WTC11 (cell line): ENCODE data around the gene SNX1. TPM values are rescaled to one million over a fixed set of nuclear protein-coding genes. Genes with fewer than 3 reads are reported as not detected.

Experiments used
- ATAC-seq: fragments of 200-7000 bp; cut with Tn5 transposase; 2 replicates; pipeline ENCODE4 v1.10.0; 2021; ENCODE audit warnings: mild to moderate bottlenecking, moderate library complexity
- CTCF ChIA-PET: fragments of 300-600 bp; sonication (Branson Sonifier 250); formaldehyde crosslinking; loops from one replicate; lab custom pipeline; 2021; ENCODE audit warnings: antibody characterized with exemption; lab: Charles Lee
- POLR2A ChIA-PET: fragments of 350-600 bp; sonication (Branson Sonifier 250); formaldehyde crosslinking; loops from one replicate; lab custom pipeline; 2021; ENCODE audit warnings: antibody characterized with exemption; lab: Charles Lee
- DNase-seq: peaks from one replicate; pipeline ENCODE4 v3.0.0; 2021; ENCODE audit warnings: low spot score
- H3K27ac Mint-ChIP-seq: 2 replicates; pipeline ENCODE4 v1.8.0; 2021; ENCODE audit warnings: mixed read lengths
- H3K27me3 Mint-ChIP-seq: 2 replicates; pipeline ENCODE4 v1.8.0; 2021; ENCODE audit warnings: low read depth, mild to moderate bottlenecking, moderate library complexity, mixed read lengths
- H3K36me3 Mint-ChIP-seq: 2 replicates; pipeline ENCODE4 v1.8.0; 2021; ENCODE audit warnings: mixed read lengths
- H3K4me1 Mint-ChIP-seq: 2 replicates; pipeline ENCODE4 v1.8.0; 2022; ENCODE audit warnings: mixed read lengths
- H3K4me3 Mint-ChIP-seq: 2 replicates; pipeline ENCODE4 v1.8.0; 2021; ENCODE audit warnings: mild to moderate bottlenecking, moderate library complexity, mixed read lengths
- H3K9me3 Mint-ChIP-seq: 2 replicates; pipeline ENCODE4 v1.8.0; 2021; ENCODE audit warnings: mixed read lengths
- AFF4 ChIP-seq: sonication (generic); formaldehyde crosslinking; IDR thresholded peaks from 2 replicates; pipeline ENCODE4 v1.8.1; 2023; ENCODE audit warnings: mild to moderate bottlenecking, missing genetic modification reagents, borderline replicate concordance
- E2F1 ChIP-seq: sonication (generic); formaldehyde crosslinking; IDR thresholded peaks from 2 replicates; pipeline ENCODE4 v1.8.0; 2022; ENCODE audit warnings: mild to moderate bottlenecking, missing genetic modification reagents
- E2F4 ChIP-seq: sonication (generic); formaldehyde crosslinking; IDR thresholded peaks from 2 replicates; pipeline ENCODE4 v1.8.1; 2022; ENCODE audit warnings: low read depth, mild to moderate bottlenecking, moderate library complexity, missing genetic modification reagents, borderline replicate concordance
- ESRRA ChIP-seq: sonication (generic); formaldehyde crosslinking; IDR thresholded peaks from 2 replicates; pipeline ENCODE4 v1.8.1; 2022; ENCODE audit warnings: mild to moderate bottlenecking, missing genetic modification reagents, borderline replicate concordance
- GABPB1 ChIP-seq: sonication (generic); formaldehyde crosslinking; IDR thresholded peaks from 2 replicates; pipeline ENCODE4 v1.8.1; 2023; ENCODE audit warnings: mild to moderate bottlenecking, missing genetic modification reagents
- JUN ChIP-seq: sonication (generic); formaldehyde crosslinking; IDR thresholded peaks from 2 replicates; pipeline ENCODE4 v1.8.0; 2023; ENCODE audit warnings: mild to moderate bottlenecking, missing genetic modification reagents
- KAT7 ChIP-seq: sonication (generic); formaldehyde crosslinking; IDR thresholded peaks from 2 replicates; pipeline ENCODE4 v1.8.1; 2023; ENCODE audit warnings: missing genetic modification reagents, mild to moderate bottlenecking, borderline replicate concordance
- NFYB ChIP-seq: sonication (generic); formaldehyde crosslinking; conservative IDR thresholded peaks from 2 replicates; pipeline ENCODE4 v1.8.0; 2022; ENCODE audit warnings: low read depth, missing genetic modification reagents
- NR1H2 ChIP-seq: sonication (generic); formaldehyde crosslinking; IDR thresholded peaks from 2 replicates; pipeline ENCODE4 v1.9.0; 2021; ENCODE audit warnings: mild to moderate bottlenecking, moderate library complexity, missing genetic modification reagents
- PRDM15 ChIP-seq: sonication (generic); formaldehyde crosslinking; IDR thresholded peaks from 2 replicates; pipeline ENCODE4 v1.8.0; 2022; ENCODE audit warnings: missing genetic modification reagents
- SMAD4 ChIP-seq: sonication (generic); formaldehyde crosslinking; IDR thresholded peaks from 2 replicates; pipeline ENCODE4 v1.8.0; 2022; ENCODE audit warnings: mild to moderate bottlenecking, missing genetic modification reagents
- TEAD1 ChIP-seq: sonication (generic); formaldehyde crosslinking; IDR thresholded peaks from 2 replicates; pipeline ENCODE4 v1.8.0; 2022; ENCODE audit warnings: mild to moderate bottlenecking, missing genetic modification reagents
- USF2 ChIP-seq: sonication (generic); formaldehyde crosslinking; IDR thresholded peaks from 2 replicates; pipeline ENCODE4 v1.8.1; 2023; ENCODE audit warnings: mild to moderate bottlenecking, missing genetic modification reagents, moderate library complexity
- ZNF423 ChIP-seq: fragments of 250-450 bp; sonication (Bioruptor Pico); IDR thresholded peaks from 2 replicates; pipeline ENCODE4 v2.1.2; 2022; ENCODE audit warnings: mild to moderate bottlenecking, moderate library complexity
- ZNF532 ChIP-seq: fragments of 250-450 bp; sonication (Bioruptor Pico); IDR thresholded peaks from 2 replicates; pipeline ENCODE4 v1.9.0; 2021; ENCODE audit warnings: mild to moderate bottlenecking, borderline replicate concordance
- total RNA-seq: library from RNA; stranded (reverse); gene quantifications from 3 replicates; pipeline ENCODE4 v1.2.3, GENCODE V29; 2021

The SNX1 gene
- total RNA-seq, 1 experiment from 2014 or later: 65.7 TPM

GRCh38 chr15:64121614-64122013 is 25.8 kb downstream of the SNX1 start:
- H3K4me3 Mint-ChIP-seq: no peak overlapping the region
- DNase-seq: no peak
- no peak for ATAC-seq
- H3K9me3 Mint-ChIP-seq: no peaks in the 10 kb centered on the region
- ChIA-PET POLR2A (no interaction called here), CTCF (interaction anchor here (1.9 kb wide), 1 partner anchor 31 kb away, joined by 6 read pairs; no protein-coding TSS in a partner anchor)
- no peaks in the 10 kb centered on the region for H3K27me3 Mint-ChIP-seq
- no peak for TF ChIP-seq ZNF423 (CRISPR knock-in tag)
- TF ChIP-seq E2F1 (CRISPR knock-in tag): no peak
- peaks cover 27% of the 10 kb centered on the region for H3K36me3 Mint-ChIP-seq
- H3K4me1 Mint-ChIP-seq: no peaks in the 10 kb centered on the region
- H3K27ac Mint-ChIP-seq: peak overlapping the region; percentile 7; the same call in 1 of the 2 replicates

- H3K9me3 Mint-ChIP-seq: no peaks in the 10 kb centered on the region
- no peak overlapping the region for H3K4me3 Mint-ChIP-seq
- TF ChIP-seq SMAD4 (no peak), USF2 (no peak), ESRRA (CRISPR knock-in tag) (no peak), ZNF532 (CRISPR knock-in tag) (no peak), NFYB (CRISPR knock-in tag) (no peak), GABPB1 (CRISPR knock-in tag) (no peak), E2F4 (CRISPR knock-in tag) (no peak), JUN (CRISPR knock-in tag) (no peak), TEAD1 (no peak), NR1H2 (CRISPR knock-in tag) (no peak), KAT7 (CRISPR knock-in tag) (no peak)
- DNase-seq (no peak), ATAC-seq (no peak)
- no peak overlapping the region for H3K27ac Mint-ChIP-seq
- ChIA-PET POLR2A (no interaction called here), CTCF (interaction anchor here (1.9 kb wide), 1 partner anchor 31 kb away, joined by 6 read pairs; no protein-coding TSS in a partner anchor)
- no peaks in the 10 kb centered on the region for H3K4me1 Mint-ChIP-seq
- H3K36me3 Mint-ChIP-seq: peaks cover 34% of the 10 kb centered on the region
- H3K27me3 Mint-ChIP-seq: no peaks in the 10 kb centered on the region
Observed at GRCh38 chr15:64122444-64122843, 26.7 kb downstream of the SNX1 start.

- DNase-seq: no peak
- peaks cover 38% of the 10 kb centered on the region for H3K36me3 Mint-ChIP-seq
- TF ChIP-seq GABPB1 (CRISPR knock-in tag) (no peak), PRDM15 (no peak), AFF4 (CRISPR knock-in tag) (no peak)
Observed at GRCh38 chr15:64122936-64123351, 27.2 kb downstream of the SNX1 start.

More at GRCh38 chr15:64122936-64123351, 27.2 kb downstream of the SNX1 start:
- ATAC-seq: no peak
- Mint-ChIP-seq H3K27ac (no peak overlapping the region), H3K27me3 (no peaks in the 10 kb centered on the region), H3K4me3 (no peak overlapping the region), H3K4me1 (no peaks in the 10 kb centered on the region), H3K9me3 (no peaks in the 10 kb centered on the region)
- ChIA-PET CTCF (interaction anchor here (0.6 to 1.9 kb wide), 2 partner anchors 30 to 477 kb away, joined by 4 to 6 read pairs; no protein-coding TSS in a partner anchor), POLR2A (no interaction called here)
